Stimulated activated CD8-positive, alpha-beta memory T cell treated with anti-CD3 and anti-CD28 coated beads, Interleukin-7, amount 100 ng/mL, for 4 hours (primary cell): ENCODE measurements around the gene RWDD1.

Experiments
- DNase-seq, 2 donors: peaks; one replicate each; pipeline ENCODE4 v3.0.0-alpha.2; 2020; ENCODE audit warnings: low read depth in 2 of 2

RWDD1 gene

GRCh38 chr6:116570856-116571682 is at the start of gene RWDD1:
RWDD1 (plus strand) TSS chr6:116571504; CDS start chr6:116571583, 79 bp downstream.
- peak; percentile 96 to 98 for DNase-seq

- no peak for DNase-seq
Observed at GRCh38 chr6:116522896-116523295, 48.4 kb upstream of the RWDD1 start.

- DNase-seq: no peak
Observed at GRCh38 chr6:116524236-116524635, 47.1 kb upstream of the RWDD1 start.

GRCh38 chr6:116528133-116528532 is 43.2 kb upstream of the RWDD1 start:
- no peak for DNase-seq

- DNase-seq: no peak
Observed at GRCh38 chr6:116528780-116529179, 42.5 kb upstream of the RWDD1 start.

- no peak for DNase-seq
Observed at GRCh38 chr6:116529466-116530290, 41.6 kb upstream of the RWDD1 start.

GRCh38 chr6:116530436-116530835 is 40.9 kb upstream of the RWDD1 start:
- no peak for DNase-seq

GRCh38 chr6:116531675-116532570 is 39.4 kb upstream of the RWDD1 start:
- peak; percentile 10 to 17 for DNase-seq

- no peak for DNase-seq
Observed at GRCh38 chr6:116533233-116533957, 37.9 kb upstream of the RWDD1 start.

- DNase-seq: no peak
Observed at GRCh38 chr6:116535109-116535508, 36.2 kb upstream of the RWDD1 start.

GRCh38 chr6:116536216-116536621 is 35.1 kb upstream of the RWDD1 start:
- no peak for DNase-seq

- DNase-seq: no peak
Observed at GRCh38 chr6:116542426-116542825, 28.9 kb upstream of the RWDD1 start.

- DNase-seq: no peak
Observed at GRCh38 chr6:116543149-116543548, 28.2 kb upstream of the RWDD1 start.

- DNase-seq: no peak
Observed at GRCh38 chr6:116545651-116546050, 25.7 kb upstream of the RWDD1 start, which contains the start of gene TRAPPC3L. TRAPPC3L (minus strand) TSS chr6:116545684; CDS start chr6:116545514, 170 bp downstream.

GRCh38 chr6:116547358-116547757 is 23.9 kb upstream of the RWDD1 start:
- DNase-seq: no peak

- DNase-seq: no peak
Observed at GRCh38 chr6:116550796-116551195, 20.5 kb upstream of the RWDD1 start.

GRCh38 chr6:116553451-116553850 is 17.9 kb upstream of the RWDD1 start, which contains the start of gene CALHM4:
CALHM4 (plus strand) TSS chr6:116553751; CDS start chr6:116553794, 43 bp downstream.
- no peak for DNase-seq

GRCh38 chr6:116556065-116556464 is 15.2 kb upstream of the RWDD1 start:
- DNase-seq: no peak

- no peak for DNase-seq
Observed at GRCh38 chr6:116556814-116557415, 14.4 kb upstream of the RWDD1 start.

- DNase-seq: no peak
Observed at GRCh38 chr6:116557893-116558292, 13.4 kb upstream of the RWDD1 start.
